GM18502 (cell line): ENCODE measurements around the gene TLL1.

Source experiments
- ATAC-seq: cut with Tn5 transposase; IDR thresholded peaks from one replicate; pipeline ENCODE4 v1.9.1; 2021; ENCODE audit warnings: mild to moderate bottlenecking; ENCODE audit not compliant: unreplicated experiment, poor library complexity

TLL1 gene

GRCh38 chr4:165872461-165873297, at the start of gene TLL1:
Gene TLL1 (plus strand): TSS chr4:165873237. CDS start chr4:165873905, 668 bp downstream.
- ATAC-seq = peak; percentile 9

DNA sequence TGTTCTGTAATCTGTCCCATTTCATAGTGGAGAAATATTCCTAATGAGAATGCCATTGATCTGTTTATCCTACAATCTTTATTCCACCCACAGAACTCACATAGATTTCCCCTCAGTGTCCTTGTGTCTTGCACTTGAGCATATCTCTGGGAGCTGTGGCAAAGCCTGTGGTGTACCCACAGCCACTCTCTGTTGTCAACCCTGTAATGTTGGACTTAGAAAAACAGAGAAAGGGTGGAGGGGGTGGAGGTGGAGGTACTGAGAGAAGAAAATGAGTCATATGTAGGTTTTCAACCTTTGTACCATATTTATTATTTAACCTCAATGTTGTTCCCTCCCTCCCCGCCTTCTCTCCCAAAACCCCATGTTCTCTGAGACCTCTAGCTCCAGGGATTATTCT, 46.9 kb upstream of the TLL1 start:
- no peak for ATAC-seq

DNA sequence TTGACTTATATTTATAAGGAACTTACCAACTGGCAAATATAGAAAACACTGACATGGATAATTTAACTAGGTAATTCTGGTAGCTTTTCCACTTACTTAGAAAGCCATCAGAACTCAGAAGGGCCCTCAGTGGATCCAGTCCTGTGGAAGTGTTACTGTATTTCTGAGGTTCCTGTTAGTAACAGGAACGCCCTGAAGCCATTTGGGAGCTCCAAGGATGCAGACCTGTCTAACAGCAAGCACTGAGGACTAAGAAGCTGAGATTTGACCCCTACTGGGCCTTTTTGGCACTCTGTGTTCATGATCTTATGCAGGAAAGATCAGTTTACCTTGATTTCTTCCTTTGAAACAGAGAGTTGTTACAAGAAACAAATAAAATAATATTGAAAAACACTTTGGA, 46.0 kb upstream of the TLL1 start:
- ATAC-seq = no peak

DNA sequence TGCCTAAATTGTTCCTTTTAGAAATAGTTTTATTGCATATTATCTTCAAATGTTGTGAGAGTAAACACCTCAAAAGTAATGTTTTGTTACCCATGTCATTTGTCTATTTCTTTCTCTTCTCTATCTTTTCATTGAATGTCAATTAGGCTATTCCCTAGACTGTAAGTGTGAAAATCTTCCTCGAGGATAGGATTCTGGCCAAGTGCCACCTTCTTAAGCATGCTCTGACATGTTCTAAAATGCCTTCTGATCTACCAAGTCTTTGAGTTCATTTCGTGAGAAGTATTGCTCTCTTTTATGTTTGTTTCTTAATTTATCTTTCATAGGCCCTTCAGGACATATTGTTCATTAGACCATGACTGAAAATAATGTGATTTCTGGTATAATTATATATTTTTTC, 44.1 kb upstream of the TLL1 start:
- no peak for ATAC-seq

GRCh38 chr4:165834116-165834515, 38.9 kb upstream of the TLL1 start:
- no peak for ATAC-seq

GRCh38 chr4:165838575-165838974, 34.5 kb upstream of the TLL1 start:
- no peak for ATAC-seq

GRCh38 chr4:165839615-165840333, 33.3 kb upstream of the TLL1 start:
- ATAC-seq = no peak

DNA sequence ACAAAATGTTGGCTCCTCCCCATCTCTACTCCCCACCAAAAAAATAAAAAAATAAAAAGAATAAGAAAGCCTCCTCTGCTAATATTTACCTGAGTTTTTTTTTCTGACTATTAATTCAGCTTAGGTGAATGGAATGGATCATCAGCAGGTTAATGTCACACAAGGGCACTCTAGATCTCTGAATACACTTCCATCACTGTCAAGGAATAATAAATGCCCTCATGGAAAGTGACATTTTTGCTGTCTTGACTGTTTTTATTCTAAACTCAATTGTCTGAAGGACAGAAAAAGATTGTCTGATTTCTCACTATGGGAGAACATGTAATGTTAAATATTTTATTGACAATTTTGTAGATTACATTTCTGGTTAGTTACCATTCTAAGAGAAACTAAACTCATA, 30.4 kb upstream of the TLL1 start:
- ATAC-seq = no peak

GRCh38 chr4:165844161-165844560, 28.9 kb upstream of the TLL1 start:
- ATAC-seq = no peak

- ATAC-seq = no peak
Measured at GRCh38 chr4:165851256-165851655, 21.8 kb upstream of the TLL1 start.

DNA sequence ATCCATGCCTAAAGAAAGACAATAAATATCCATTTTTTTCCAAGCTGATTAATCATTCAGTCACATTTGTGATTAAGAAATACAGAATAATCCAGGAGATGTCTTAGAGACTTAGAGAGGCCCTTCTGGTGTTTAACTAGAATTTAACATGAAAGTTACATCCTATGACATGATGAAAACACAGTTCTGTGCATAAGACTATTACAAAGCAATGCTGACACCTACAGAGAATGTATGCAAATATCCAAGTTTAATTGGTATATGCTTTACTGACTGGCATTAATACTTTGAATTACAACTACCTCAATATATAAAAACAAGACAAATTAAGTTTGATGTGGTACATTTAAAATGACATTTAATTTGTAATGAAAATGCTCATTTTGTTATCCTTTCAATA, 17.8 kb upstream of the TLL1 start:
- no peak for ATAC-seq

- ATAC-seq = no peak
Measured at GRCh38 chr4:165861363-165861762, 11.7 kb upstream of the TLL1 start.

DNA sequence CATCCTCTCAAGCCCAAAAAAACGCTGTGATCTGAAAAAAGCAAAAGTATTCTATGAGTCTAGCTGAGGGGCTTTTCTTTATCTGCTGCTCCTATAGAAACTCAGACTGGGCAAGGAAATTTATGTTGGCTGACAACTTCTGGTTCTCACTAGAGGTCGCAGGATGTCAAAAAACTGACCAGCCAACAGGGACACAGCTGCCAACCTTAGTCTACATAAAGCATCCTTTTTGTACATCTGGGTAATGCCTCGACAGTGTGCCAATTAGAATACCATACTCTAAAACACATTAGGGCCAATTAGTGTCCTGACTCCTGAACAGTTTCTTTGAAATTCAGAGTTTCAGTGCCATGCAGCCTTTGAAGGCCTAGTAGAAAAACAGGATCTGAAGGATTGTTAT, 8.8 kb upstream of the TLL1 start:
- no peak for ATAC-seq

DNA sequence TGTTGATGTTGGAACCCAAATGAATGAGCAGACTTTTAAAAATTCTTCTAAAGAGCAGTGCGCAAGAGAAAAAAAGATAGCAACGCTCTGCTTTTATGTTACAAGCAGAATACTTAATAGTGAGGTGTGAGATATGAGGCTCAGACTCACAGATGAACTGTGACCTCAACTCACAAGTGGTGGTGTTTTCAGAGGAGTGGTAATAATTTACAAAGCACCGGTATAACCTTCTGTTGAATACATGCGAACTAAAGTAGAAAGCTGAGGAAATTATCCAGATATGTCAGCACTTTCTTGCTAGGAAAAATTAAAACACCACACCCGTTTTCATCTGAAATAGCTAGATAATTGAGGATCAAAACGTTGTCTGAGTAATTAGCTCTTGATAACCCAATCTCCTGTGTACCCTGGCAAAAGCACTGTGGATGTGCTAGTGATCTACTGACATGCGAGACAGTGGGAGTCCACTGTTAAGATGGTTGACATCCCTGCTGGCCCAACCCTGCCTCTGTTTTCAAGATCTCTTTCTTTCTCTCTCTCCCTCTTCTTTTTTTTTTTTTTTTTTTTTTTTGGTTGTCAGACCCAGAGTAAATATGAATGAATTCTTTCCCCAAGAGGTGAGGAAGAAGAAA, 6.9 kb upstream of the TLL1 start:
- ATAC-seq = no peak

DNA sequence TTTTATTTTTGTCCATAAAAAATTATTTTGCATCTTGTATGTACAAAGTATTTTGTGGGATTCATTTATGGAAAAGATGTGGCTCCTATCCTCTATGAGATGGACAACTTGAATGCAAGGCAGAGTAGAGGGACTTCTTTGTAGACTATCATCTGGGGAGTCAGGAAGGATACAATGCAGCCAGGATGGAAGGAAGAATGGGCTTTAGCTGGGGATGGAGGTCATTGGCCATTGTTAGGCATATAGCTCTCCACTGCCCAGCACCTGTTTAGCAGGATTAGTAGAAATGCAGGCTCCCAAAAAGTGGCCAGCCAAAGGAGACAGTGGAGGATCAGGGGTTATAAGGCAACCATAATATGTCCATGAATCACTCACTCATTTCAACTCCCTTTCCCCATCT, 5.1 kb upstream of the TLL1 start:
- ATAC-seq = no peak

GRCh38 chr4:165873298-165874071, 448 bp downstream of the TLL1 start:
- peak; percentile 40 for ATAC-seq

DNA sequence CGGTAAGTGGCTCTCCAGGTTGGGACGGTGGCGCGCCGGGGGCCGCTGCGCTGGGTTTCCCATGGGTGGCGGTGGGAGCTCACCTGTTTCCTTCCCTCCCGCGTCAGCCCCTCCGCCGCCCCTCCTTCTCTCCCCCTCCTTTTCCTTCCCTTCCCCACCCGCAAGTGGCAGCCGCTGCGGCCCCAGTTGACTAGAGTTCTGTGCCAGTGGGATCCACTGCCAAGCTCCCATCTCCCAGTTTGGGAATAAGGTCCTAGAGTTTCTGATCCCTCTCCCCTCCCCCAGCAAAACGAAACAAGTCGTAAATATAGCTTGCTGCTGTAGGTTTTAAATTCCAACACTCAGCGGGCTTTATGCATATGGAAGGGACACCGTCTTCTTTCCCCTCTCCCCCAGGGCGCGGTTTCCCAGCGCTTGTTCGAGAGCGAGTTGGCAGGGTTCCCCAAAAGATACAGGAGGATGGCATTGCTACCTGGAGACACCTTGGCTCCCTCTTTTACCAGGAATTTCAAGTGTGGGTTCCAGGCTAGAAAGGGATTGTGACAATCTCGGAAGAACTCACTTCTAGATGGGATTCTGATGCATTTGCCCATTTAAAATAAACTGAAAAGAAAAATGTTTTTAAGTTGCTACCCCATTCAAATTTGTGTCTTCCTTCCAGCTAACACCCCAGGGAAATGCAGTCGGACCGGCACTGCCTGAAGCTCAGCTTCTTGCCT, 1.2 kb downstream of the TLL1 start:
- no peak for ATAC-seq

DNA sequence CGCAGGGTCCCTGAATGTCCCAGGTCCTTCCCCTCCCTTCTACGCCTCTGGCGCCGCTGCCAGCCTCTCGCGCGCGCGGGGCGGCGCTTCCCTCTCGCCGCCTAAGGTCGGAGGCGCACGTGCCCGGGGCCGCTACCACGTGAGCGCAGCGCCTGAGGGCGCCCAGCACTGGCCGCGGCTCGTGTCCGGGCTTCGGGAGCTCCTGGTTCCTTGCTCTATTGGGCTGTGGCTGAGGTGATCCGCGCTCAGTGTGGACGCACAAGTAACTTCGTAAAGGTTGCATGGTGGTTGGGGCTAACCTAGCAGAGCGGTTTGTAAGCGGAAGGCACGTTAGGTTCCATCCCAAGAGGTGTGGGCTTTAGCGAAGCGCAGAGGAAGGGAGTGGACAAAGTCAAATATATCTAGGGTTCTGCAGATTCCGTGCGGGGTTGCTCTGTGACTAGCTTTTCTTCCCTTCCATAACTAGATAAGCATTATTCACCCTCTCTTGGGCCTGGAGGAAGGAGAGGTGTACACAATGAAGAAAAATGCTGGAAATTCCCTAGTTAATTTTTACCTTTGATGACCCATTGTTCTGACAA, 1.8 kb downstream of the TLL1 start:
- ATAC-seq = no peak

- ATAC-seq = no peak
Measured at GRCh38 chr4:165875446-165875845, 2.4 kb downstream of the TLL1 start.

GRCh38 chr4:165877286-165877685, 4.2 kb downstream of the TLL1 start:
- no peak for ATAC-seq
